Activated T-helper 1 cell treated with anti-CD3 and anti-CD28 coated beads, Interleukin-2, amount 50 U/mL, for 16 hours (primary cell): ENCODE data around the gene ZNF214.
"Not testable (repeated sequence)": the region's sequence is repeated elsewhere in the genome, so short reads cannot be mapped to it uniquely, and the experiment has no call there.

Experiments
- DNase-seq, 2 donors: peaks; one replicate each; pipeline ENCODE4 v3.0.0-alpha.2; 2020; ENCODE audit warnings: low read depth in 1 of 2, low spot score in 1 of 2

Gene ZNF214

GRCh38 chr11:6991227-6991626, 28.9 kb downstream of the ZNF214 start:
- DNase-seq = no peak

DNA sequence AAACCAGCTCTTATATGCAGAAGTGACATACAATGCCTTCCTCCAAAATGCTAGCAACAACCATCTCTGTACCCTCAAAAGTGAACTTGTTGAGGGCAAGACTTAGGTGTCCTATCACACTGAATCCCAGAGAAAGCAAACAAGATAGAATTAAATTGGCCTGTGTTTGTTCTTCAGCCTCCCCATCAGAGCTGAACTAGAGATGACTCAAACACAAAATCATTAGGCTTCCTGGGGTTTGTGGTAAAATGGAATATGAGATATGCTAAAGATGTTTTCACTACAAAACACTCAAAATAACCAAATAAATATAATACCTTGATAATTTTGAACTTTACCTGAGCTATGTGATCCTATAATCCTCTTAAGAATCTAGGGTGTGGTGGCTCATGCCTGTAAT, 31.6 kb downstream of the ZNF214 start:
- no peak for DNase-seq

- no peak for DNase-seq
Observed at GRCh38 chr11:6986487-6986886, 33.7 kb downstream of the ZNF214 start.

GRCh38 chr11:6979365-6979764, 40.8 kb downstream of the ZNF214 start:
- no peak for DNase-seq

- DNase-seq = not testable (repeated sequence)
Observed at GRCh38 chr11:6969854-6970253, 50.3 kb downstream of the ZNF214 start.

GRCh38 chr11:6968816-6969215, 51.3 kb downstream of the ZNF214 start:
- DNase-seq = no peak

DNA sequence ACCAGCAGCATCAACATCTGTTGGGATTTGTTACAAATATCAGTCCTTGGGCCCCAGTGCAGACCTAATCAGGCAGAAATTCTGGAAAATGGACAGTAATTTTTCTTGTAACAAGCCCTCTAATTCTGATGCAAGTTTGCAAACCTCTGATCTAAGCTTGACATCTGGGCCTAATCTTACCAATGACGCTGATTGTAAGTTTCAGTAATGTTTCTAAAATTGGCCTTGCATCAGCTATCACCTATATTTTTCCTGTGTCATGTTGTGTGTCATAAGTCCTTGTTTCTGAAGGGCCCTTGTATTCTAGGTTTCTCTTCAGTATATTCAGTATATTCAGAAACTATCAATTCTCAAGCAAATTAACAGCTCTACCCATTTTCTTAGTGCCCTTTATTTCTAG, 57.5 kb downstream of the ZNF214 start:
- no peak for DNase-seq

GRCh38 chr11:6962141-6962540, 58.0 kb downstream of the ZNF214 start:
- no peak for DNase-seq

GRCh38 chr11:6954248-6954647, 65.9 kb downstream of the ZNF214 start:
- not testable (repeated sequence) for DNase-seq
